Mesendoderm (in vitro differentiated cells): ENCODE results near the gene IFIT2. TPM values are rescaled to one million over a fixed set of nuclear protein-coding genes. Genes with fewer than 3 reads are reported as not detected.
"Not testable (repeated sequence)": the region's sequence is repeated elsewhere in the genome, so short reads cannot be mapped to it uniquely, and the experiment has no call there.

ENCODE experiments used
- DNase-seq: peaks from one replicate; pipeline ENCODE4 v3.0.0; 2013
- H2AK5ac ChIP-seq: 2 replicates; pipeline ENCODE4 v1.6.1; 2013; ENCODE audit warnings: low read length, inconsistent platforms
- H2BK120ac ChIP-seq: 2 replicates; pipeline ENCODE4 v1.6.1; 2013; ENCODE audit warnings: low read depth, mild to moderate bottlenecking, low read length, moderate library complexity, mixed read lengths
- H2BK15ac ChIP-seq: replicated peaks from 2 replicates; pipeline ENCODE4 v1.6.1; 2013; ENCODE audit warnings: low read depth, mild to moderate bottlenecking, moderate library complexity
- H2BK5ac ChIP-seq: 2 replicates; pipeline ENCODE4 v1.6.1; 2013; ENCODE audit warnings: low read length, inconsistent platforms
- H3K18ac ChIP-seq: 2 replicates; pipeline ENCODE4 v1.6.1; 2013; ENCODE audit warnings: mild to moderate bottlenecking, low read length, mixed read lengths
- H3K23ac ChIP-seq: one replicate; pipeline ENCODE4 v1.6.1; 2013; ENCODE audit warnings: low read length
- H3K27ac ChIP-seq: 2 replicates; pipeline ENCODE4 v1.5.1; 2013; ENCODE audit warnings: low read depth, mild to moderate bottlenecking, inconsistent platforms, low read length, moderate library complexity
- H3K27me3 ChIP-seq: 2 replicates; pipeline ENCODE4 v1.6.1; 2013; ENCODE audit warnings: low read length, control low read depth, mild to moderate bottlenecking, inconsistent platforms; ENCODE audit not compliant: insufficient read depth, poor library complexity
- H3K36me3 ChIP-seq: 2 replicates; pipeline ENCODE4 v1.6.1; 2013; ENCODE audit warnings: low read length, inconsistent platforms; ENCODE audit not compliant: control insufficient read depth, insufficient read depth
- H3K4ac ChIP-seq: one replicate; pipeline ENCODE4 v1.6.1; 2013; ENCODE audit warnings: low read depth, mild to moderate bottlenecking, low read length, moderate library complexity
- H3K4me1 ChIP-seq: 2 replicates; pipeline ENCODE4 v1.6.1; 2013; ENCODE audit warnings: low read depth, low read length, inconsistent platforms; ENCODE audit not compliant: control insufficient read depth
- H3K4me2 ChIP-seq: 2 replicates; pipeline ENCODE4 v1.6.1; 2013; ENCODE audit warnings: low read length
- H3K4me3 ChIP-seq: 2 replicates; pipeline ENCODE4 v1.5.1; 2013; ENCODE audit warnings: mild to moderate bottlenecking, low read length
- H3K56ac ChIP-seq: one replicate; pipeline ENCODE4 v1.6.1; 2013; ENCODE audit warnings: low read length
- H3K79me1 ChIP-seq: 2 replicates; pipeline ENCODE4 v1.6.1; 2013; ENCODE audit warnings: low read length, inconsistent platforms
- H3K79me2 ChIP-seq: 2 replicates; pipeline ENCODE4 v1.6.1; 2013; ENCODE audit warnings: mild to moderate bottlenecking, low read length; ENCODE audit not compliant: control insufficient read depth, insufficient read depth
- H3K9ac ChIP-seq: 2 replicates; pipeline ENCODE4 v1.6.1; 2013; ENCODE audit warnings: low read length, inconsistent platforms
- H4K5ac ChIP-seq: one replicate; pipeline ENCODE4 v1.6.1; 2013; ENCODE audit warnings: low read length
- H4K8ac ChIP-seq: one replicate; pipeline ENCODE4 v1.6.1; 2013; ENCODE audit warnings: low read depth, mild to moderate bottlenecking, control low read depth, low read length, moderate library complexity
- WGBS: extraction: QIAGEN DNeasy Blood & Tissue Kit; methylation state at CpG from one replicate; pipeline ENCODE4 v1.1.7; 2013; ENCODE audit warnings: low lambda C conversion rate, missing lambda C conversion rate; ENCODE audit not compliant: insufficient coverage; ENCODE audit errors: extremely low coverage; 5-methylcytosine and 5-hydroxymethylcytosine counted together
- polyA plus RNA-seq, 2 experiments: library from polyadenylated mRNA; stranded (reverse); fragments of 200-250 nt; gene quantifications; one replicate each; pipeline ENCODE4 v1.2.3, GENCODE V29; 2013

Gene IFIT2, protein sequence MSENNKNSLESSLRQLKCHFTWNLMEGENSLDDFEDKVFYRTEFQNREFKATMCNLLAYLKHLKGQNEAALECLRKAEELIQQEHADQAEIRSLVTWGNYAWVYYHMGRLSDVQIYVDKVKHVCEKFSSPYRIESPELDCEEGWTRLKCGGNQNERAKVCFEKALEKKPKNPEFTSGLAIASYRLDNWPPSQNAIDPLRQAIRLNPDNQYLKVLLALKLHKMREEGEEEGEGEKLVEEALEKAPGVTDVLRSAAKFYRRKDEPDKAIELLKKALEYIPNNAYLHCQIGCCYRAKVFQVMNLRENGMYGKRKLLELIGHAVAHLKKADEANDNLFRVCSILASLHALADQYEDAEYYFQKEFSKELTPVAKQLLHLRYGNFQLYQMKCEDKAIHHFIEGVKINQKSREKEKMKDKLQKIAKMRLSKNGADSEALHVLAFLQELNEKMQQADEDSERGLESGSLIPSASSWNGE
- polyA plus RNA-seq (2013, experiment 1 of 2): 2.3 TPM
- 2.3 TPM for polyA plus RNA-seq (2013, experiment 2 of 2)

DNA sequence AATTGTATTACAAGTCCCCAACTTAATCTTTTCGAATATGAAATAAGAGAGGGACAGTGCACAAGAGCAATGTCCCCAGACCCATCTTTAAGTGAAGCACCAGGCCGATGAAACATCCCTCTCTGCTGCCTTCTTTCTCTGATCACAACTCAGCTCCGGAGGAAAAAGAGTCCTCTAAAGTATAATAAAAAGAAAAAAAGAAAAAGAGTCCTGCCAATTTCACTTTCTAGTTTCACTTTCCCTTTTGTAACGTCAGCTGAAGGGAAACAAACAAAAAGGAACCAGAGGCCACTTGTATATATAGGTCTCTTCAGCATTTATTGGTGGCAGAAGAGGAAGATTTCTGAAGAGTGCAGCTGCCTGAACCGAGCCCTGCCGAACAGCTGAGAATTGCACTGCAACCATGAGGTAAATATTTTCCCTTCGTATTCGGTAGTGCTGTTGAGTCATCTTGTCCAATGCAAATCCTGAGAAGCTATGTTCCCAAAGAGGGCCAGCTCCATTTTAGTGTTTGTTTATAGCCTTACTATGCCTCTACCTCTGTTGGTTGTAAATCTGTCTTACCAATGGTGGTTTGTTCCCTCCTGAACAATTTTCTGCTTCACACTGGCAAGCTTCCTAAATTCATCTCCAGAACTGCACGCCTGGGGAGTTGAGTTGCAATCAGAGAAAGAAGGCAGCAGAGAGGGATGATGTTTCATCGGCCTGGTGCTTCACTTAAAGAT is at the start of gene IFIT2:
IFIT2 (plus strand) TSS at position 326 of the 725 bp plus-strand sequence; CDS start at position 404, 78 bp downstream.
- no peaks in the 10 kb centered on the region for H3K79me2 ChIP-seq
- no peak within 1 kb of the TSS for H2BK15ac ChIP-seq
- no peaks in the 10 kb centered on the region for H3K36me3 ChIP-seq
- H2AK5ac ChIP-seq: no peak within 1 kb of the TSS
- H3K23ac ChIP-seq: no peak within 1 kb of the TSS
- no peak for DNase-seq
- H4K8ac ChIP-seq: no peak within 1 kb of the TSS
- H3K79me1 ChIP-seq: no peaks in the 10 kb centered on the region
- H3K56ac ChIP-seq: no peak within 1 kb of the TSS
- no peak within 1 kb of the TSS for H3K9ac ChIP-seq
- no peak within 1 kb of the TSS for H2BK5ac ChIP-seq
- H3K18ac ChIP-seq: peak within 1 kb of the TSS; percentile 3
- no peaks in the 10 kb centered on the region for H3K4me1 ChIP-seq
- WGBS: no CpG with 5 or more reads among the region's 10 CpGs
- H3K27ac ChIP-seq: no peak within 1 kb of the TSS
- no peak within 1 kb of the TSS for H2BK120ac ChIP-seq
- no peaks in the 10 kb centered on the region for H3K27me3 ChIP-seq
- no peak within 1 kb of the TSS for H4K5ac ChIP-seq
- no peak within 1 kb of the TSS for H3K4me2 ChIP-seq
- no peak within 1 kb of the TSS for H3K4ac ChIP-seq
- H3K4me3 ChIP-seq: no peak within 1 kb of the TSS

DNA sequence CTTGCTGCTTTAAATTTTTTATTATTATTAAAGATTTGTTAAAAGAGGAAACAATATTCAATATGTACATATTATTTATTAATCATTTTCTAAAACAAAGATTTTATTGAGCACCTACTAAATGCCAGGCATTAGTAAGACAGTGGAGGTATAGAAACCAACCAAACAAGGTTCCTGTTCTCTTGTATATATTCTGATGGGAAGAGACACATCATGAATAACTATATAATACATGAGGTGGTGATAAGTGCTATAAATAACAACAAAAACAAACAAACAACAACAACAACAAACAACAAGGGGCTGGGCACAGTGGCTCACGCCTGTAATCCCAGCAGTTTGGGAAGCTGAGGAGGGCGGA is 49.6 kb upstream of the IFIT2 start:
- Histone ChIP-seq H3K36me3 (no peaks in the 10 kb centered on the region), H3K79me1 (no peaks in the 10 kb centered on the region), H3K4me1 (peaks cover 3% of the 10 kb centered on the region), H2BK5ac (no peak overlapping the region), H3K18ac (no peak overlapping the region), H3K79me2 (no peaks in the 10 kb centered on the region), H2BK15ac (no peak overlapping the region), H3K27ac (no peak overlapping the region), H3K4me3 (no peak overlapping the region), H2BK120ac (no peak overlapping the region), H3K4me2 (no peak overlapping the region), H3K23ac (no peak overlapping the region), H3K9ac (no peak overlapping the region), H2AK5ac (no peak overlapping the region), H4K8ac (no peak overlapping the region), H4K5ac (no peak overlapping the region), H3K27me3 (no peaks in the 10 kb centered on the region), H3K56ac (no peak overlapping the region), H3K4ac (no peak overlapping the region)
- DNase-seq: no peak
- no CpG with 5 or more reads among the region's 2 CpGs for WGBS

DNA sequence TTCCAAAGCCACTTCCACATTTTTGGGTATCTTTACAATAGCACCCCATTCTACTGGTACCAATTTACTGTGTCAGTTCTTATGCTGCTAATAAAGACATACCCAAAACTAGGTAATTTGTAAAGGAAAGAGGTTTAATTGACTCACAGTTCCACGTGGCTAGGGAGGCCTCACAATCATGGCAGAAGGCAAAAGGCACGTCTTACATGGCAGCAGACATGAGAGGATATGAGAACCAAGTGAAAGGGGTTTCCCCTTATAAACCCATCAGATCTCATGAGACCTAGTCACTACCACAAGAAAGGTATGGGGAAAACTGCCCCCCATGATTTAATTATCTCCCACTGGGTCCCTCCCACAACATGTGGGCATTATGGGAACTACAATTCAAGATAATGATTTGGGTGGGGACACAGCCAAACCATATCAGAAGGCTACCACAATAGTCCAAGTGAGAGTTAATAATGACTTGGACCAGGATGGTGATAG is 46.7 kb upstream of the IFIT2 start:
- WGBS: no CpG with 5 or more reads among the region's 2 CpGs
- not testable (repeated sequence) for H3K4me2 ChIP-seq, H2BK15ac ChIP-seq, H3K27me3 ChIP-seq, H3K56ac ChIP-seq, H3K27ac ChIP-seq, H3K79me2 ChIP-seq, H4K8ac ChIP-seq, H4K5ac ChIP-seq, H3K4me1 ChIP-seq, H2BK5ac ChIP-seq, H3K79me1 ChIP-seq, H3K23ac ChIP-seq, H3K9ac ChIP-seq, H3K4ac ChIP-seq, H3K4me3 ChIP-seq, H2AK5ac ChIP-seq, DNase-seq, H3K18ac ChIP-seq, H3K36me3 ChIP-seq, H2BK120ac ChIP-seq

DNA sequence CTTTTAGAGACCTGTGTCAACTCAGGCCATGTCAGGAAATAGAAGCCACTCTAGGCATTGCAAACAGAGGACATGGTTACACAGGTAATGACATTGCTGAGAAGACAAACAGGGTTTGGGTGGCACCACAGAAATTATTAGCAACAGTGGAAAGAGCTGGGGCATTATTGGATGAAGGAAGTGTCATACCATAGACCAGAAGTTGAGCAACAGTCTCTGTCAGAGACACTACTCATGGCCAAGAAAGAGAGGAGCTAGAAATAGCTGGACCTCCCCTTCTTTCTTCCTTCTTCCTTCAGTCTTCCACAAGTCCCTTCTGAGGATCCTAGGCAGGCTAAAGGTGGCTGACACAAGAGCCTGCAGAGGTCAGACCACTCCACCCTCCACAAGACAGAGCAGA is 46.1 kb upstream of the IFIT2 start:
- no peak overlapping the region for H3K27ac ChIP-seq
- no peak overlapping the region for H3K9ac ChIP-seq
- no peak overlapping the region for H3K18ac ChIP-seq
- H3K79me2 ChIP-seq: no peaks in the 10 kb centered on the region
- H3K79me1 ChIP-seq: no peaks in the 10 kb centered on the region
- H2AK5ac ChIP-seq: no peak overlapping the region
- no peak overlapping the region for H3K23ac ChIP-seq
- H4K8ac ChIP-seq: no peak overlapping the region
- H3K4me3 ChIP-seq: no peak overlapping the region
- no peaks in the 10 kb centered on the region for H3K27me3 ChIP-seq
- H3K4ac ChIP-seq: no peak overlapping the region
- no peaks in the 10 kb centered on the region for H3K36me3 ChIP-seq
- no peak overlapping the region for H2BK120ac ChIP-seq
- H3K4me2 ChIP-seq: no peak overlapping the region
- DNase-seq: no peak
- no peak overlapping the region for H2BK15ac ChIP-seq
- H3K4me1 ChIP-seq: peaks cover 6% of the 10 kb centered on the region
- H2BK5ac ChIP-seq: no peak overlapping the region
- no peak overlapping the region for H3K56ac ChIP-seq
- H4K5ac ChIP-seq: no peak overlapping the region

DNA sequence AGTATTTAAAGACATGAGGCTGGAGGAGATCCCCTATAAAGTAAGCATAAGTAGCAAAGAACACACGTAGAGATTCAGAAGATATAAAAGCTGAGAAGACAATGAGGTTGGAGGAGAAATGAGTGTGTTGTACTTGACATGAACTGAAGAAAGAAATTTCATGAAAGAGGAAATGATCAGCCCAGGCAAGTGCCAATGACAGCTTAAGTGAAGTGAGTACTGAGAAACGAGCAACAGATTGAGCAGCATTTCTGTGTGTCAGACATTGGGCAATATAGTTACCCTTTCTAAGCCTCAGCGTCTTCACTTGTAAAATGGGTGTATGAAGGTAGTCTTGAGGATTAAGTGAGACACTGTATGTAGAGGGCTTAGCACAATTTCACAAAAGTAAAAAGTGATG is 45.5 kb upstream of the IFIT2 start:
- Histone ChIP-seq H3K4ac (no peak overlapping the region), H3K79me1 (no peaks in the 10 kb centered on the region), H3K9ac (no peak overlapping the region), H2BK120ac (no peak overlapping the region), H3K4me2 (no peak overlapping the region), H3K56ac (no peak overlapping the region), H3K27me3 (no peaks in the 10 kb centered on the region), H3K23ac (no peak overlapping the region), H3K27ac (no peak overlapping the region), H2AK5ac (no peak overlapping the region), H3K4me3 (no peak overlapping the region), H3K18ac (no peak overlapping the region), H3K36me3 (no peaks in the 10 kb centered on the region), H2BK15ac (no peak overlapping the region), H3K79me2 (no peaks in the 10 kb centered on the region), H3K4me1 (peaks cover 3% of the 10 kb centered on the region), H4K8ac (no peak overlapping the region), H2BK5ac (no peak overlapping the region), H4K5ac (no peak overlapping the region)
- no peak for DNase-seq
- WGBS: no CpG with 5 or more reads among the region's 3 CpGs
